Left ventricle myocardium inferior (tissue), 1 donor: ENCODE data around the gene UBE2L3. TPM values are rescaled to one million over a fixed set of nuclear protein-coding genes. Genes with fewer than 3 reads are reported as not detected.

Experiments
- DNase-seq: peaks from one replicate; pipeline ENCODE4 v3.0.0-alpha.2; 2020
- H3K27ac ChIP-seq: fragments of 200-600 bp; replicated peaks from 2 replicates; pipeline ENCODE4 v1.8.0; 2021
- H3K27me3 ChIP-seq: fragments of 200-600 bp; 2 replicates; pipeline ENCODE4 v1.8.0; 2021; ENCODE audit warnings: low read depth
- H3K36me3 ChIP-seq: fragments of 200-600 bp; 2 replicates; pipeline ENCODE4 v1.8.0; 2021
- H3K4me1 ChIP-seq: fragments of 200-600 bp; 2 replicates; pipeline ENCODE4 v1.8.0; 2021
- H3K4me3 ChIP-seq: fragments of 200-600 bp; 2 replicates; pipeline ENCODE4 v1.8.0; 2021; ENCODE audit warnings: mild to moderate bottlenecking, moderate library complexity
- H3K9me3 ChIP-seq: fragments of 200-600 bp; replicated peaks from 2 replicates; pipeline ENCODE4 v1.8.0; 2021
- intact Hi-C: fragments of 100-400 bp; cut with micrococcal nuclease; formaldehyde crosslinking; loops from one replicate; pipeline ENCODE4 v1.11.0; 2022
- total RNA-seq: library from RNA; stranded (reverse); fragmentation: NEBNext Ultra II Directional; extraction: Animal tissue kit (Norgen Biotek cat#: 25700); gene quantifications from one replicate; pipeline ENCODE4 v1.2.1, GENCODE V29; 2021
- TF ChIP-seq, protein P1 (sequence below): fragments of 200-600 bp; IDR thresholded peaks from 2 replicates; pipeline ENCODE4 v1.8.0; 2021; ENCODE audit warnings: antibody characterized with exemption, mild to moderate bottlenecking, borderline replicate concordance
- donor health status: DM: no; HTN: yes; CAD: no; lungs with severe emphysema.

Gene UBE2L3
- total RNA-seq, 1 donor from 2014 or later = 54.5 TPM

DNA sequence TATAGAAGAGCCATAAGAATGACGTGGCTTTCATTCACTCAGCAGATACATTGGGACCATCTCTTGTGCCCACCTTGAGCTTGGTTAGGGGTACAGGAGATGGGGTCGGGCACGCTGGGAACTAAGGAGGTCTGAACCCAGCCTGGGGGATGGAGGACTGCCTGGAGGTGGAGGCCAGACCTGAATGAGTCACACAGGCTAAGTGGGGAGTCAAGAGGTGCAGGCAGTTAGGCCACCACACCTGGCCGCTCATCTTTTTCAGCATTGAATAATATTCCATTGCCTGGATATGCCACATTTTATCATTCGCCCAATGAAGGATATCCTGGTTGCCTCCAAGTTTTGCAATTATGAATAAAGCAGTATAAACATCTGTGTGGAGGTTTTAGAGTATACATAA is 94.5 kb downstream of the UBE2L3 start:
- no peak overlapping the region for H3K27ac ChIP-seq
- intact Hi-C loops = no loop called here
- no peak for DNase-seq
- no peaks in the 10 kb centered on the region for H3K9me3 ChIP-seq
- no peaks in the 10 kb centered on the region for H3K36me3 ChIP-seq
- H3K4me3 ChIP-seq = no peak overlapping the region
- peaks cover 32% of the 10 kb centered on the region for H3K4me1 ChIP-seq
- TF ChIP-seq, protein P1, sequence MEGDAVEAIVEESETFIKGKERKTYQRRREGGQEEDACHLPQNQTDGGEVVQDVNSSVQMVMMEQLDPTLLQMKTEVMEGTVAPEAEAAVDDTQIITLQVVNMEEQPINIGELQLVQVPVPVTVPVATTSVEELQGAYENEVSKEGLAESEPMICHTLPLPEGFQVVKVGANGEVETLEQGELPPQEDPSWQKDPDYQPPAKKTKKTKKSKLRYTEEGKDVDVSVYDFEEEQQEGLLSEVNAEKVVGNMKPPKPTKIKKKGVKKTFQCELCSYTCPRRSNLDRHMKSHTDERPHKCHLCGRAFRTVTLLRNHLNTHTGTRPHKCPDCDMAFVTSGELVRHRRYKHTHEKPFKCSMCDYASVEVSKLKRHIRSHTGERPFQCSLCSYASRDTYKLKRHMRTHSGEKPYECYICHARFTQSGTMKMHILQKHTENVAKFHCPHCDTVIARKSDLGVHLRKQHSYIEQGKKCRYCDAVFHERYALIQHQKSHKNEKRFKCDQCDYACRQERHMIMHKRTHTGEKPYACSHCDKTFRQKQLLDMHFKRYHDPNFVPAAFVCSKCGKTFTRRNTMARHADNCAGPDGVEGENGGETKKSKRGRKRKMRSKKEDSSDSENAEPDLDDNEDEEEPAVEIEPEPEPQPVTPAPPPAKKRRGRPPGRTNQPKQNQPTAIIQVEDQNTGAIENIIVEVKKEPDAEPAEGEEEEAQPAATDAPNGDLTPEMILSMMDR = no peak
- peaks cover 15% of the 10 kb centered on the region for H3K27me3 ChIP-seq

DNA sequence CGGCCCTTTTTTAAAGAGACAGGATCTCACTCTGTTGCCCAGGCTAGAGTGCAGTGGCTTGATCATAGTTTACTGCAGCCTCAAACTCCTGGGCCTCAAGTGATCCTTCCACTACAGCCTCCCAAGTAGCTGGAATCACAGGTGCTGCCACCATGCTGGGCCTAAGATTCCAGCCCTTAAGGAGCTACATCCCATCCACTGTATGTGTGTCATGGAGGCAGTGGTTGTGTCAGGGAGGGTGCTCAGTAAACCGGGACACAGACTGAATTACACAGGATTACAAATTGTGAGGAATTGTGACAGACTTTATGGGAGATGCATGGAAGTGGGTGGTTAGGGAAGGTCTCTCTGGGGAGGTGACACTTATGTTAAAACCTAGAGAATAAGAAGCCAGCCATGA is 96.2 kb downstream of the UBE2L3 start:
- H3K4me1 ChIP-seq = peaks cover 28% of the 10 kb centered on the region
- no peak overlapping the region for H3K4me3 ChIP-seq
- intact Hi-C loops = no loop called here

DNA sequence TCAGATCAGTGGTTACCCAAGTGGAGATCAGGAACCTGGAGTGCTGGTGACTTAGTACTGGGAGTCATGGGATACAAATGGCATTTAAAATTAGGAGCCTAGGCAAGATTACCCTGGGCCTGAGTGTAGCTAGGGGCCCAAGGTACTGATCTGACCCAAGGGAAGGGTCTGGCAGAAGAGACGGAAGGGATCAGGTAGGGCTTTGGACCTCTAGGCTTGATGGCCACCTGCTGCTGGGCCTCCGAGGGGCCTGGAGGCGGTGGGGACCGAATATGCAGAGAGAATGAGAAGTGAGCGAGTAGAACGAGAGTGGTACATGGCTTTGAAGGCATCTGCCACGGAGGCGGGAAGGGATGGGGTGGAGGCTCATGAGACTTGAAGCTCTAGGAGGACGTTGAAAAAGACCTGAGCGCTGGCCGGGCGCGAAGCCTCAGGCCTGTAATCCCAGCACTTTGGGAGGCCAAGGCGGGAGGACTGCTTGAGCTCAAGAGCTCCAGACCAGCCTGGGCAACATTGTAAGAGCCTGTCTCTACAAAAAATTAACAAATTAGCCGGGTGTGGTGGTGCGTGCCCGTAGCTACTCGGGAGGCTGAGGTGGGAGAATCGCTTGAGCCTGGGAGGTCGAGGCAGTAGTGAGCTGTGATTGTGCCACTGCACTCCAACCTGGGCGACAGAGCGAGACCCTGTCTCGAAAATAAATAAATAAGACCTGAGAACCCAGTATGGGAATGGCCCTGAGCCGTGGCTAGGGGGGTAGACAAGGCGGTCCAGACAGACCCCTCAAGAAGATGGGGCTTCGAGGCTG is 97.7 kb downstream of the UBE2L3 start:
- peaks cover 28% of the 10 kb centered on the region for H3K4me1 ChIP-seq
- H3K9me3 ChIP-seq = no peaks in the 10 kb centered on the region
- peaks cover 4% of the 10 kb centered on the region for H3K27me3 ChIP-seq
- DNase-seq = no peak
- H3K27ac ChIP-seq = peak overlapping the region; percentile 96
- peak overlapping the region; percentile 79 for H3K4me3 ChIP-seq
- intact Hi-C loops = no loop called here
- TF ChIP-seq, protein P1 = no peak
- peaks cover 12% of the 10 kb centered on the region for H3K36me3 ChIP-seq

More for the DNA sequence above, 96.2 kb downstream of the UBE2L3 start:
- DNase-seq = no peak
- TF ChIP-seq, protein P1 = no peak
- Histone ChIP-seq H3K27ac (no peak overlapping the region), H3K27me3 (peaks cover 4% of the 10 kb centered on the region), H3K9me3 (no peaks in the 10 kb centered on the region), H3K36me3 (no peaks in the 10 kb centered on the region)

DNA sequence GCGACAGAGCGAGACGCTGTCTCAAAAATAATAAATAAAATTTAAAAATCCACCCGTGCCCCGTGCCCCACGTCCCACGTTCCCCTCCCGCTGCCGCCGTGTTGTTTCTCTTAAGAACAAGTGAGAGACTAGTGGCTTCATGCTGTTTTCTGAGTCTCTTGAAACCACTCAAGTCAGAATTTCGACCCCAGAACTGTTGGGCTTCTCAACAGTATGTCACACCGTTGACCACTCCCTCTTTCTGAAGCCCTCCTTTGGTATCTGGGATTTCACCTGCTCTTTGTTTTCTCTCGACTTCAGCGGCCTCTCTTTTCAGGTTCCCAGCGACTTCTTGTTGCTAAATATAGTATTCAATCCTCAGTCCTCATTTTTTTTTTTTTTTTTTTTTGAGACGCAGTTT is 99.3 kb downstream of the UBE2L3 start:
- Histone ChIP-seq H3K4me1 (peaks cover 43% of the 10 kb centered on the region), H3K4me3 (peak overlapping the region; percentile 79), H3K9me3 (no peaks in the 10 kb centered on the region), H3K36me3 (peaks cover 27% of the 10 kb centered on the region), H3K27me3 (no peaks in the 10 kb centered on the region), H3K27ac (peak overlapping the region; percentile 96)
- TF ChIP-seq, protein P1 = no peak
- no peak for DNase-seq
- intact Hi-C loops = no loop called here

DNA sequence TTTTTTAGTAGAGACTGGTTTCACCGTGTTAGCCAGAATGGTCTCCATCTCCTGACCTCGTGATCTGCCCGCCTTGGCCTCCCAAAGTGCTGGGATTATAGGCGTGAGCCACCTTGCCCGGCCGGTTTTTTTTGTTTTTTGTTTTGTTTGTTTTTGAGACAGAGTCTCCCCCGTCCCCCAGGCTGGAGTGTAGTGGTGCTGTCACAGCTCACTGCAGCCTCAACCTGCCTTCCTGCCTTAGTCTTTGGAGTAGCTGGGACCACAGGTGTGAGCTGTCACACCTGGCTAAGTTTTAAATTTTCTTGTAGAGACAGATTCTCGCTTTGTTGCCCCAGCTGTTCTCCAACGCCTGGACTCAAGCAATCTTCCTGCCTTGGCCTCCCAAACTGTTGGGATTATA is 101.5 kb downstream of the UBE2L3 start:
- H3K36me3 ChIP-seq = peaks cover 49% of the 10 kb centered on the region
- peaks cover 44% of the 10 kb centered on the region for H3K4me1 ChIP-seq
- H3K27ac ChIP-seq = no peak overlapping the region
- H3K9me3 ChIP-seq = no peaks in the 10 kb centered on the region
- no peak overlapping the region for H3K4me3 ChIP-seq
- no peak for DNase-seq
- no peaks in the 10 kb centered on the region for H3K27me3 ChIP-seq
- intact Hi-C loops = no loop called here
- TF ChIP-seq, protein P1 = no peak
